GM12892 (cell line): Measurements from ENCODE around the gene TRPM2.

Experiments used
- POLR2A ChIP-seq: IDR thresholded peaks from 2 replicates; pipeline ENCODE4 v1.6.1; 2011; ENCODE audit warnings: low read depth, low read length, control low read depth
- POLR2AphosphoS5 ChIP-seq: IDR thresholded peaks from 2 replicates; pipeline ENCODE4 v1.6.1; 2011; ENCODE audit warnings: low read depth, low read length, control low read depth
- TAF1 ChIP-seq: IDR thresholded peaks from 2 replicates; pipeline ENCODE4 v1.6.1; 2011; ENCODE audit warnings: low read depth, mild to moderate bottlenecking, control low read depth, low read length, borderline replicate concordance

DNA sequence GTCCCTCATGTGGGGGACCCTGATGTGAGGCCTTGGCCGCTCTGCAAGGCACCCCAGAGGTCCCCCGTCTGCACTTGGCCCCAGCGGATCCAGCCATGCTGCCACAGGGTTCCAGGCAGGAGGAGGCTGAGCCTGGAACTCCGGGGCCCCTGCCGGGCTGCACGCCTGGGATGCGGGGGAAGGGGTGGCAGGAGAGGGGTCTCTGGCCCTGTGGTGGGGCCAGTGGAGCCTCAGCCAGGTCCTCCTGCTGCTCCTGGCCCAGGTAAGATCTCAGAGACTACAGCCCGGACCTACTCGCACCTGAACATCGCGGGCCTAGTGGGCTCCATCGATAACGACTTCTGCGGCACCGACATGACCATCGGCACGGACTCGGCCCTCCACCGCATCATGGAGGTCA is 40.7 kb upstream of the TRPM2 start:
- TF ChIP-seq POLR2A, result no peak
- TF ChIP-seq TAF1, result no peak
- TF ChIP-seq POLR2AphosphoS5, result no peak
